Endothelial cell of umbilical vein (primary cell): Measurements from ENCODE around the gene GATA6. TPM values are rescaled to one million over a fixed set of nuclear protein-coding genes. Genes with fewer than 3 reads are reported as not detected.

ENCODE experiments used
- BruUV-seq: library from RNA; stranded (reverse); fragments of 400-500 nt; replicated peaks from 2 replicates; lab custom pipeline; 2021; lab: Mats Ljungman, UMichigan
- CTCF ChIA-PET: fragments of 300-600, 350-600 bp; sonication (Branson Sonifier 250); formaldehyde crosslinking; loops from one replicate; lab custom pipeline; 2021; ENCODE audit warnings: antibody characterized with exemption, inconsistent platforms; lab: Charles Lee
- POLR2A ChIA-PET: fragments of 300-600, 350-600 bp; sonication (Branson Sonifier 250); formaldehyde crosslinking; loops from one replicate; lab custom pipeline; 2021; ENCODE audit warnings: antibody characterized with exemption, inconsistent platforms; lab: Charles Lee
- DNase-seq: peaks from one replicate; pipeline ENCODE4 v3.0.0-alpha.2; 2011; ENCODE audit warnings: low read depth, low spot score
- FAIRE-seq: peaks from 2 replicates; lab custom pipeline; 2011; peaks lifted over from hg19 to GRCh38; lab: Jason Lieb, UNC
- H2AFZ ChIP-seq: 2 replicates; pipeline ENCODE4 v1.6.0; 2012; ENCODE audit warnings: low read depth, low read length, control low read depth, inconsistent platforms
- H3K27ac ChIP-seq: 2 replicates; pipeline ENCODE4 v1.5.1; 2011; ENCODE audit warnings: low read depth, mild to moderate bottlenecking, control low read depth, low read length, moderate library complexity; ENCODE audit not compliant: insufficient read depth
- H3K27me3 ChIP-seq, 2 experiments: 2 replicates each; pipeline versions ENCODE4 v1.6.0 to v1.6.1; 2011; ENCODE audit warnings: low read length in 2 of 2, mixed read lengths in 1 of 2; ENCODE audit not compliant: control insufficient read depth in 2 of 2, insufficient read depth in 2 of 2
- H3K36me3 ChIP-seq, 2 experiments: 2 replicates in 1 of 2; 3 replicates in 1 of 2; pipeline ENCODE4 v1.5.1; 2011; ENCODE audit warnings: low read length in 2 of 2, mild to moderate bottlenecking in 1 of 2, moderate library complexity in 1 of 2; ENCODE audit not compliant: control insufficient read depth in 2 of 2, insufficient read depth in 2 of 2; ENCODE audit errors: extremely low read depth in 1 of 2
- H3K4me1 ChIP-seq: 3 replicates; pipeline ENCODE4 v1.5.1; 2011; ENCODE audit warnings: mild to moderate bottlenecking, low read length; ENCODE audit not compliant: control insufficient read depth, insufficient read depth; ENCODE audit errors: extremely low read depth
- H3K4me2 ChIP-seq: 2 replicates; pipeline ENCODE4 v1.6.1; 2011; ENCODE audit warnings: low read length, control low read depth, mixed read lengths; ENCODE audit not compliant: insufficient read depth
- H3K4me3 ChIP-seq, 3 experiments: fragments of 200-600 bp in 1 of 3; sonication (generic), shearing (Covaris generic) in 1 of 3; replicated peaks in 1 of 3; 2 replicates each; pipeline ENCODE4 v1.5.1; 2011 to 2016; ENCODE audit warnings: control low read depth in 3 of 3, low read length in 3 of 3, mild to moderate bottlenecking in 2 of 3, inconsistent platforms in 1 of 3, low read depth in 1 of 3, moderate library complexity in 1 of 3; ENCODE audit not compliant: insufficient read depth in 1 of 3
- H3K79me2 ChIP-seq: 2 replicates; pipeline ENCODE4 v1.6.0; 2012; ENCODE audit warnings: low read length, inconsistent platforms; ENCODE audit not compliant: control insufficient read depth, insufficient read depth
- H3K9ac ChIP-seq: replicated peaks from 2 replicates; pipeline ENCODE3; 2011; ENCODE audit warnings: low read length, control low read depth; ENCODE audit not compliant: insufficient read depth; ENCODE audit errors: extremely low read depth
- H3K9me1 ChIP-seq: replicated peaks from 3 replicates; pipeline ENCODE4 v1.6.0; 2011; ENCODE audit warnings: mild to moderate bottlenecking, low read length; ENCODE audit not compliant: control insufficient read depth, insufficient read depth; ENCODE audit errors: extremely low read depth
- H3K9me3 ChIP-seq: replicated peaks from 2 replicates; pipeline ENCODE4 v1.5.1; 2012; ENCODE audit warnings: low read length, inconsistent platforms; ENCODE audit not compliant: control insufficient read depth, insufficient read depth
- H4K20me1 ChIP-seq: replicated peaks from 2 replicates; pipeline ENCODE3; 2011; ENCODE audit warnings: mild to moderate bottlenecking, low read length; ENCODE audit not compliant: control insufficient read depth, insufficient read depth; ENCODE audit errors: extremely low read depth
- CTCF ChIP-seq, 2 donors: IDR thresholded peaks; 1 replicate in 1 of 2; 2 replicates in 1 of 2; pipeline ENCODE4 v1.5.1; 2011; ENCODE audit warnings: low read length in 2 of 2, mild to moderate bottlenecking in 2 of 2, moderate library complexity in 2 of 2, control low read depth in 1 of 2, inconsistent platforms in 1 of 2, low read depth in 1 of 2; ENCODE audit not compliant: insufficient read depth in 1 of 2; ENCODE audit errors: extremely low read depth in 1 of 2
- EZH2 ChIP-seq: IDR thresholded peaks from 2 replicates; pipeline ENCODE4 v1.6.1; 2012; ENCODE audit warnings: borderline replicate concordance, low read depth, mild to moderate bottlenecking, moderate library complexity, low read length, inconsistent platforms; ENCODE audit not compliant: severe bottlenecking
- FOS ChIP-seq: IDR thresholded peaks from 2 replicates; pipeline ENCODE4 v1.6.1; 2011; ENCODE audit warnings: mild to moderate bottlenecking, low read length, moderate library complexity, borderline replicate concordance; ENCODE audit not compliant: insufficient read depth
- GATA2 ChIP-seq: IDR thresholded peaks from 2 replicates; pipeline ENCODE4 v1.7.0; 2011; ENCODE audit warnings: low read depth, mild to moderate bottlenecking, moderate library complexity, mixed read lengths, low read length; ENCODE audit not compliant: insufficient read length, insufficient read depth
- JUN ChIP-seq: IDR thresholded peaks from 2 replicates; pipeline ENCODE4 v1.6.1; 2011; ENCODE audit warnings: borderline replicate concordance, low read depth; ENCODE audit not compliant: insufficient read length, insufficient read depth
- MAX ChIP-seq: IDR thresholded peaks from 2 replicates; pipeline ENCODE4 v1.6.1; 2011; ENCODE audit not compliant: insufficient read depth, insufficient read length
- MYC ChIP-seq: IDR thresholded peaks from one replicate; pipeline ENCODE4 v1.6.1; 2011; ENCODE audit warnings: mild to moderate bottlenecking, low read depth, low read length
- POLR2A ChIP-seq: IDR thresholded peaks from 2 replicates; pipeline ENCODE4 v1.6.1; 2012; ENCODE audit warnings: low read depth, mild to moderate bottlenecking, control low read depth, low read length
- POLR2AphosphoS5 ChIP-seq: IDR thresholded peaks from 2 replicates; pipeline ENCODE4 v1.6.1; 2012; ENCODE audit warnings: low read depth, mild to moderate bottlenecking, control low read depth, low read length, moderate library complexity; ENCODE audit not compliant: insufficient read depth
- dilution Hi-C: fragments of 300-500 bp; cut with MboI; formaldehyde crosslinking; loops from one replicate; pipeline ENCODE4 v1.15.0; 2019; ENCODE audit warnings: low sequenced_read_pairs; ENCODE audit not compliant: extremely low pct_ligation_motif_present
- intact Hi-C: fragments of 100-400 bp; cut with micrococcal nuclease; formaldehyde crosslinking; loops from one replicate; pipeline ENCODE4 v1.10.0; 2022
- polyA plus RNA-seq, 4 experiments: library from polyadenylated mRNA; depleted of rRNA in 3 of 4; stranded (reverse) in 3 of 4; unstranded in 1 of 4; fragments of >200 nt; gene quantifications; 2 replicates each; pipeline versions ENCODE4 v1.2.1 to v1.2.3, GENCODE V29; 2011 to 2012; ENCODE audit warnings: missing spikeins in 1 of 4
- total RNA-seq: library from RNA; stranded (reverse); gene quantifications from 2 replicates; pipeline ENCODE4 v1.2.3, GENCODE V29; 2021

The GATA6 gene
- total and polyA plus RNA-seq, 2 donors (not counting 3 experiments of a cell fraction or from before 2014, with no cell fraction given) = 4.1 to 14.6 TPM

GRCh38 chr18:22203536-22204213 is 34.3 kb downstream of the GATA6 start:
- peak; percentile 63 for FAIRE-seq
- Histone ChIP-seq H4K20me1 (peaks cover 2% of the 10 kb centered on the region), H3K27ac (no peak overlapping the region), H3K4me3 (no peak overlapping the region), H3K4me2 (no peak overlapping the region), H3K9ac (no peak overlapping the region), H3K36me3 (peaks cover 2 to 13% of the 10 kb centered on the region in 2 experiments), H3K9me1 (no peaks in the 10 kb centered on the region), H3K9me3 (no peaks in the 10 kb centered on the region), H3K27me3 (no peaks in the 10 kb centered on the region), H3K4me1 (peaks cover 6% of the 10 kb centered on the region), H2AFZ (no peak overlapping the region), H3K79me2 (peaks cover 12% of the 10 kb centered on the region)
- dilution Hi-C loops (no loop called here), intact Hi-C loops (no loop called here)
- ChIA-PET POLR2A (no interaction called here), CTCF (interaction anchor here (0.8 kb wide), 1 partner anchor 206 kb away, joined by 6 read pairs; no protein-coding TSS in a partner anchor)
- BruUV-seq = no TSS peak
- TF ChIP-seq MYC = no peak
- DNase-seq = peak; percentile 65

GRCh38 chr18:22204214-22204536 is 34.8 kb downstream of the GATA6 start:
- no TSS peak for BruUV-seq
- no peak overlapping the region for H3K4me3 ChIP-seq
- dilution Hi-C loops (no loop called here), intact Hi-C loops (no loop called here)
- H3K9me1 ChIP-seq = no peaks in the 10 kb centered on the region
- peaks cover 2% of the 10 kb centered on the region for H3K4me1 ChIP-seq
- H3K27me3 ChIP-seq = no peaks in the 10 kb centered on the region
- H3K27ac ChIP-seq = no peak overlapping the region
- DNase-seq (no peak), FAIRE-seq (no peak)
- H3K4me2 ChIP-seq = no peak overlapping the region
- TF ChIP-seq EZH2 (no peak), FOS (no peak), JUN (no peak), GATA2 (no peak), POLR2A (no peak), POLR2AphosphoS5 (no peak), MYC (no peak), MAX (no peak), CTCF (IDR thresholded peaks at IDR 0.05; ENCODE audit: extremely low read depth in 1 of 2, insufficient read depth in 1 of 2, low read depth in 1 of 2, low read length in 2 of 2) (no peak)
- CTCF ChIA-PET = interaction anchor here (0.8 kb wide), 1 partner anchor 206 kb away, joined by 6 read pairs; no protein-coding TSS in a partner anchor
- no peaks in the 10 kb centered on the region for H3K9me3 ChIP-seq
- peaks cover 2 to 13% of the 10 kb centered on the region in 2 experiments for H3K36me3 ChIP-seq
- peaks cover 2% of the 10 kb centered on the region for H4K20me1 ChIP-seq
- no peak overlapping the region for H3K9ac ChIP-seq
- peaks cover 7% of the 10 kb centered on the region for H3K79me2 ChIP-seq
- no peak overlapping the region for H2AFZ ChIP-seq
- POLR2A ChIA-PET = no interaction called here
